Central memory CD4-positive, alpha-beta T cell (primary cell): ENCODE data around the gene MYCN.
"Not testable (repeated sequence)": the region's sequence is repeated elsewhere in the genome, so short reads cannot be mapped to it uniquely, and the experiment has no call there.

Experiments used
- DNase-seq: peaks from one replicate; pipeline ENCODE4 v3.0.0; 2022

Gene MYCN

DNA sequence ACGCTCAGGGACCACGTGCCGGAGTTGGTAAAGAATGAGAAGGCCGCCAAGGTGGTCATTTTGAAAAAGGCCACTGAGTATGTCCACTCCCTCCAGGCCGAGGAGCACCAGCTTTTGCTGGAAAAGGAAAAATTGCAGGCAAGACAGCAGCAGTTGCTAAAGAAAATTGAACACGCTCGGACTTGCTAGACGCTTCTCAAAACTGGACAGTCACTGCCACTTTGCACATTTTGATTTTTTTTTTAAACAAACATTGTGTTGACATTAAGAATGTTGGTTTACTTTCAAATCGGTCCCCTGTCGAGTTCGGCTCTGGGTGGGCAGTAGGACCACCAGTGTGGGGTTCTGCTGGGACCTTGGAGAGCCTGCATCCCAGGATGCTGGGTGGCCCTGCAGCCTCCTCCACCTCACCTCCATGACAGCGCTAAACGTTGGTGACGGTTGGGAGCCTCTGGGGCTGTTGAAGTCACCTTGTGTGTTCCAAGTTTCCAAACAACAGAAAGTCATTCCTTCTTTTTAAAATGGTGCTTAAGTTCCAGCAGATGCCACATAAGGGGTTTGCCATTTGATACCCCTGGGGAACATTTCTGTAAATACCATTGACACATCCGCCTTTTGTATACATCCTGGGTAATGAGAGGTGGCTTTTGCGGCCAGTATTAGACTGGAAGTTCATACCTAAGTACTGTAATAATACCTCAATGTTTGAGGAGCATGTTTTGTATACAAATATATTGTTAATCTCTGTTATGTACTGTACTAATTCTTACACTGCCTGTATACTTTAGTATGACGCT lies 5.8 kb downstream of the MYCN start:
- no peak for DNase-seq

DNA sequence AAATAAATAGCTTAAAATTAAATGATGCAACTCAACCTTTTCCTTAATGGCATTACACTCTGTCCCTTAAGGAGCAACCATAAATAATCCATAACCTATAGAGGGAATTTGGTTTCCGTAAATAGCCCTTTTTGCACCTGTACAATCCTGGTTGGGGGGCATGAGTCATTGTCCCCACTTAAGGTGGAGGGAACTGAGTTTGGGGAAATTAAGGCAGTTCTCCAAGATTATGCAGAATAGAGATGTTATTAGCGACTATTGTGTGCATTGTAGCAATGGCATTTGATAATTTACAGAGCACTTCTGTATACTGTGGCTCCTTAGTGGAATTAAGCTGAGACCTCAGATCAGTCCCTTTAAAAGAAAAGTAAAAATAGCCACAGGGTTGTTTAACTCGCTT lies 6.6 kb downstream of the MYCN start:
- no peak for DNase-seq

DNA sequence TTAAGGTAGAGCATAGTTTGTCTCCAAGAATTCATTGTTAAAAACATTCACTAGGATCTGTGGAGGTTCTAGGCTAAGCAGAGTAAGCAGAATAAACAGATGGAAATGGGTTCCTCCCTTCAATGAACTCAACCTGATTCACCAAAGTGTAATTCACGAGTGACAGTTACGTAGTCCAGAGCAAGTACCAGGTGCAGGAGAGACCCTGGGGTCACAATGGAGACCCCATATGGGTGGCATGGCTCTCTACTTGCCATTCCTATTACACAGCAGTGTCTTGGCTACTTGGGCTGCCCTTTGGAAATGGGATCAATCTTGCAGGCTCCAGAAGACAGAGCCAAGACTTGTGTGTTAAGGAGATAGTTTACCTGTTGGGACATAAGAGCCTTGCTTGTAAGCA lies 7.1 kb downstream of the MYCN start:
- DNase-seq: no peak

DNA sequence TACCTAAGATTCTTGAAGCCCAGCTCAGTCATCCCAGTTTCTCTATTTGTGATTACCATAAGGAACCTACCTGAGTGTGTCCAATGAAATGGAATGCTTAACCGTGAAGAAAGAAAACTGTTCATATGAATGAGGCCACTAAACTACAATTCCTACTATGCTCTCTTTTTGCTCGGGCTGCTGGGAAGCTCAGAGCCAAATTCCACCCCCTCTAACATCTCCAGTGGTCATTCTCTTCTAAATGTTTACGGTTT lies 8.3 kb downstream of the MYCN start:
- DNase-seq: no peak

DNA sequence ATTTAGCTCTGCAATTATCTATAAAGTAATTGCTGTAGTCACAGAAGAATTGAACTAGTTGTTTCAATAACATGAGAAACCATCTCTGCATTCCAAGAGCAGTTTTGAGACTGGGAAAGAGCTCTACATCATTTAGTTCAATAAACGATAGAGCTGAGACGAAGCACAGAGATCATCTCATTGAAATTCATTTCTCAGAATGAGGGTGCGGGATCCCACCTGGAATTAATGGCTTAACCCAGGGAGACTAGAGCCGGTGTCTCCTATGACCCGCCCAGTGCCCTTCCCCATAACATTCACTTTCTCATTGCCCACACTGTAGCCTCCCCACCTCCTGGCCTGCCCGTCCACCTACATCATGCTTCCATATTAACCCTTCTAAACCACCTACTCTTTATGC lies 8.8 kb downstream of the MYCN start:
- no peak for DNase-seq

DNA sequence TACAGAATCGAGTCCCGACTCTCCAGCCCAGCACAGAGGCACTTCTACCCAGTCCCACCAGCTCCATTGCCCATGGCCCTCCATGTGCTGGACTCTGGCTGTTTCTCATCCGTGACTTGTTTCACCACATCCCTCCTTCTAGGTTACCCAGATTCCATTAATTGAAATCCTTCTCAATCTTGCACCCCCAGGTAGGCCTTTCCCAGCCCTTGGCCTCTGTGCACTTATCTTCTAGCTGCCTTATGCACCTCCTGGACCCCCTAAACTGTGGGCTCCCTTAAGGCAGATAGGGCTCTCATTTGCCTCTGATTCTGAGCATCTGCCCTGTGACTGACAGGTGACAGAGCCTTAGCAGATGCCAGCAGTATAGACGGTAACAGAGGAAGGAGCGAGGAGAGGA lies 9.2 kb downstream of the MYCN start:
- no peak for DNase-seq

DNA sequence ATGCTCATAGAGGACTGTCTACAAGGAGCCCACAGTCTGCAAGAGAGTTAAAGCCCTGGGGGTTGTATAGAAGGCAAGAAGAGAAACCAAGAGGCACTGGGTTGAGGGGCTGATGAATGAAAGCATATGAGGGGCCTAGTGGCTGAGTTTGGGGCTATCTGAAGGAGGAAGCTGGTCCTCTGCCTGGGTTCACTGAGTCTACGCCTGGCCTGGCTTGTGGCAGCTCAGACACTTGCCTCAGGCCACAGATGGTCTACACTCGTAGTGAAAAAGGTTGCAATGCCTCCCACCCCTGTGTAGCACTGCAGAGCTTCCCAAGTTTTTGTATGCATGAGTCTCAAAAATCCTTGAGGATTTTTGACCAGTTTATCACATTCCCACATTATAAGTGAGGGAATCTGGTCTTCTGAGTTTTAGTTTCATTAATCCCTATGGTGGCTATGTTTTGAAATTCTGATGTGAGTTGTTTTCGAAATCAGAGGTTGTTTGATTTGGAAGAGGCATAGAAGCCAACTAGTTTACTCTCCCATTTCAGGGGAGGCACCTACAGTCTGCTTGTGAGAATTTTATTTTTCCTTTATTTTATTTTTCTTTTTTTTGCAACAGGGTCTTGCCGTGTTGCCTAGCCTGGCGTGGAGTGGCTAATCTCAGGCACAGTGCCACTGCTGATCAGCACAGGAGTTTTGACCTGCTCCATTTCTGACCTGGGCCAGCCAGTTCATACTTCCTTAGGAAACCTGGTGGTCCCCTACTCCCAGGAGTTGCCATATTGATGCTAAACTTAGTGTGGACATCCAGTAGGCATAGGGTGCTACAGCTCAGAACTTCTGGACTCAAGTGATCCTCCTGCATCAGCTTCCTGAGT lies 10.0 kb downstream of the MYCN start:
- no peak for DNase-seq

DNA sequence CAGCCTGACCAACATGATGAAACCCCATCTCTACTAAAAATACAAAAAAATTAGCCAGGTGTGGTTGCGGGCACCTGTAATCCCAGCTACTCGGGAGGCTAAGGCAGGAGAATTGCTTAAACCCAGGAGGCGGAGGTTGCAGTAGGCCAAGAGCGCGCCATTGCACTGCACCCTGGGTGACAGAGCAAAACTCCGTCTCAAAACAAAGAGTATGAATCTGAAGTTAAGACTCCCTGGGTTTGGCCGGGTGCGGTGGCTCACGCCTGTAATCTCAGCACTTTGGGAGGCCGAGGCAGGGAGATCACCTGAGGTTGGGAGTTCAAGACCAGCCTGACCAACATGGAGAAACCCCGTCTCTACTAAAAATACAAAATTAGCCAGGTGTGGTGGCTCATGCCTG lies 11.6 kb downstream of the MYCN start:
- not testable (repeated sequence) for DNase-seq

DNA sequence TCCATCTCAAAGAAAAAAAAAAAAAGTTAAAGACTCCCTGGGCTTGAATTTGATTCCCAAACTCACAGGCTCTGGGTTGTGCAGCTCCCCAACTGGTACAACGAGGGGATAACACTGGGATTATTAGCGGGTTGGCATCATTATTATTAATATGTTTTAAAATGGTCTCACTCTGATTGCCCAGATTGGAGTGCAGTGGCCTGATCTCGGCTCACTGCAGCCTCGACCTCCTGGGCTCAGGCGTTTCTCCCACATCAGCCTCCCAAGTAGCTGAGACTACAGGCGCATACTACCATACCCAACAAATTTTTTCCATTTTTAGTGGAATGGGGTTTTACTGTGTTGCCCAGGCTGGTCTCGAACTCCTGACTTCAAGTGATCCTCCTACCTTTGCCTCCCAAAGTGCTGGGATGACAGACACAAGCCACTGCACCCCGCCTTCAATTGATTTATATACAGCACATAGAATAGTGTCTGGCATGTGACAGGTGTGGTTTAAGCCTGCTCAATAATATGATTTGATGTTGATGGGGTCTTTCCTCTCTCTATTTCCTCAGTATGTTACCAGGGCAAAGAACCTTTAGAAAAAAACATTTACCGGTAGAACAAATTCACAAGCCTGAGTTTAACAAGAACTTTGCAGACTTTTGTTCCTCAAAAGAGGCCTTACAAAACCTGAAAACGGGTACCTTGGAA lies 12.2 kb downstream of the MYCN start:
- no peak for DNase-seq

DNA sequence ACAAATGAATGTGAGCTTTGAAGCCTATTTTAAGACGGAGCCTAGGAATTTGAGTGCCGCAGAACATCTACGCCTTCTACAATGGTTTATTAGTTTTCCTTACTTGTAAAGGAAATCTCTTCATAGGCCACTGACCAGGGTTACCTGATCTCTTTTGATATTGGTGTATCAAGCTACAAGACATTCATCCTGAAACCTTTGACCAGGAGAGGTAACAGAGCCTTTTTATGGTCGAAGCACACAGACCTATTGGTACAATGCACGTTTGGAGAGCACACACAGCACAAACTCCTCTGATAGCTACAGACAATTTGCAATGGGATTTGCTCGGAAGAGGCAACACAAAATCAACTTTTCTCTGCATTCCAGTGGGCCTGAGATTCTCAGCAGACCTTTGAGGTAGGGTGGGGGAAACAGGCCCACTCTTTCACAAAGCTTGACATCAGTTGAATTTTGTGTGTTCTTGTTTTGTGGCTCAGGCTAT lies 12.8 kb downstream of the MYCN start:
- DNase-seq: no peak

DNA sequence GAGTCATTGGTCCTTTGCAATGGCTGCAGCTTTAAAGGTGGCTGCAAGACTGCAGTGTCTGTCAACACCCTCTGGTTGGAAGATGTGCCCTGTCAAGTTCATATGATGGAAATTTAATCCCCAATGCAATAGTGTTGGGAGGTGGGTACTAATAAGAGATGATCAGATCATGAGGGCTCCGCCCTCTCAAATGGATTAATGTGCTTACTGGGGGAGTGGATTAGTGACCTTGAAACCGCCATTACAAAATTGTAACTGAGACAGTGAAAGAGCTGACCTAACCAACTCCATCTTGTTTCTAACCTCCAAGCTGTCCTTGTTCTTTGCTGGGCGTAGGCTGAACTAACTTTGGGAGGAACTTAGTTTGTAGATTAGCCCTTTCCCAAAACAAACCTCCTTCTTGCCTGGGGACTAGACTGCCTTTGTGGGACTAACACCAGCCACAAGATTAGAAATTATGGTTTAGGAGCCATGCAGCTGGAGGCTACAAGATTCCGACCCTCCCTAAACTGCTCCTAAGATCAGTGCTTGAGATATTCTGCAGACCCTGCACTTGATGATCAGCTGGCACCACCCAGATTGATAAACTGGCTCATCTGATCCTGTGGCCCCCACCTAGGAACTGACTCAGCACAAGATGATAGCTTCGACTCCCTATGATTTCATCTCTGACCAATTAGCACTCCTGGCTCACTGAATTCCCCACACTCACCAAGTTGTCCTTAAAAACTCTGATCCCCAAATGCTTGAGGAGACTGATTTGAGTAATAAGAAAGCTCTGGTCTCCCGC lies 13.7 kb downstream of the MYCN start:
- DNase-seq: no peak

DNA sequence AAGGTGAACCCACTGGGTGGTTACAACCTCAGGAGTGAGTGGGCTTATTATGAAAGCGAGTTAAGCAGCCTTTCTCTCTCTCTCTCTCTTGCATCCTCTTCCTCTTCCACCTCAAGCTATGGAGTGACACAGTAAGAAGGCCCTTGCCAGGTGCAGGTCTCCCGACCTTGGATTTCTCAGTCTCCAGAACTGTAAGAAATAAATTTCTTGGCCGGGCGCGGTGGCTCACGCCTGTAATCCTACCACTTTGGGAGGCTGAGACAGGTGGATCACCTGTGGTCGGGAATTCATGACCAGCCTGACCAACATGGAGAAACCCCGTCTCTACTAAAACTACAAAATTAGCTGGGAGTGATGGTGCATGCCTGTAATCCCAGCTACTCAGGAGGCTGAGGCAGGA lies 14.4 kb downstream of the MYCN start:
- no peak for DNase-seq

DNA sequence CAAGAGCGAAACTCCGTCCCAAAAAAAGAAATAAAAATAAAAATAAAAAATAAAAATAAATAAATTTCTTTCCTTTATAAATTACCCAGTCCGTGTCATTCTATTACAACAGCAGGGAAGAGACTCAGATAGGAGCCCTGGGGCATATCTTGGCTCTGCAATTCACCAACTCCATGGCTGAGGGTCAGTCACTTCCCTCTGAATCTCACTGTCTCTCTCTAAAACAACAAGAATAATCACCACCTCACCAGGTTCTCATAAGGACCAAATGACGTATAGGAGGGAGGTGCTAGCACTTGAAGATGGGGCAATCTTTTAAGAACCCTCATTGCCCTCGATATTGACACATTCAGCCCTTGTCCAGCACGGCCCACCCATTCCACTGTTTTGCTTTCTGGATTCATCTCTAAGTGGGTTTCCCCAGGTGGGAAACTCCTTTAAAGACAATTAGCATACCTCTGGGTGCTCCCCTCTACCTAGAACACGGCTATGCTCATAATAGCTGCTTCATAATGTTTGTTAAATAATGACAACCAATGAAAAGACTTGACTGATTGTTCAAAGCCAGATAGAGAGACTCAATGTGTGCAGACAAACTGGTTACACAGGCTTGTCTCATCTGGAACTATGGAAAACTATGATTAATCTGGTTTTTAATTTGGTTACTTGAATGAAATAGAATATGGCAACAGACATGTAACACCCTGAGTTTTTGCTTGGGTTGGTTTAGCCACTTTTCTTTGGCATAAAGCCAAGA lies 15.1 kb downstream of the MYCN start:
- DNase-seq: no peak

DNA sequence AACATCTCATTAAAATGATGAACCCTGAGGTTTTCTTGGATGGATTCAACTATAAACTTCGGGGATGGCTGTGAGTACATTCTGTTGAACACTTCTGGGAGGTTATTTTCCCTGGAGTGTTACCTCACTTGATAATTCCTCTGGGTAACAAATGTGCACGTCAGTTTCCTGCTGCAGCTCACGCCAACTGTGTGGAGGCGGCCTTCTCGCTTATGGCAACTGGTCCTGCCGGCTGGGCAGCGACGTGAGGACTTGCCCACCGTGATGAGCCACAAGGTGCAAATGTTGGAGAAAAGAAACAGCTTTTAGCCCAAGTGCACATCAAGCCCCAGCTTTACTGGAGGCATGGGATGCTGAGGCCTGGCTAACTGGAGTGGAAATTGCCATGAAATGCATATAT lies 15.9 kb downstream of the MYCN start:
- DNase-seq: no peak

DNA sequence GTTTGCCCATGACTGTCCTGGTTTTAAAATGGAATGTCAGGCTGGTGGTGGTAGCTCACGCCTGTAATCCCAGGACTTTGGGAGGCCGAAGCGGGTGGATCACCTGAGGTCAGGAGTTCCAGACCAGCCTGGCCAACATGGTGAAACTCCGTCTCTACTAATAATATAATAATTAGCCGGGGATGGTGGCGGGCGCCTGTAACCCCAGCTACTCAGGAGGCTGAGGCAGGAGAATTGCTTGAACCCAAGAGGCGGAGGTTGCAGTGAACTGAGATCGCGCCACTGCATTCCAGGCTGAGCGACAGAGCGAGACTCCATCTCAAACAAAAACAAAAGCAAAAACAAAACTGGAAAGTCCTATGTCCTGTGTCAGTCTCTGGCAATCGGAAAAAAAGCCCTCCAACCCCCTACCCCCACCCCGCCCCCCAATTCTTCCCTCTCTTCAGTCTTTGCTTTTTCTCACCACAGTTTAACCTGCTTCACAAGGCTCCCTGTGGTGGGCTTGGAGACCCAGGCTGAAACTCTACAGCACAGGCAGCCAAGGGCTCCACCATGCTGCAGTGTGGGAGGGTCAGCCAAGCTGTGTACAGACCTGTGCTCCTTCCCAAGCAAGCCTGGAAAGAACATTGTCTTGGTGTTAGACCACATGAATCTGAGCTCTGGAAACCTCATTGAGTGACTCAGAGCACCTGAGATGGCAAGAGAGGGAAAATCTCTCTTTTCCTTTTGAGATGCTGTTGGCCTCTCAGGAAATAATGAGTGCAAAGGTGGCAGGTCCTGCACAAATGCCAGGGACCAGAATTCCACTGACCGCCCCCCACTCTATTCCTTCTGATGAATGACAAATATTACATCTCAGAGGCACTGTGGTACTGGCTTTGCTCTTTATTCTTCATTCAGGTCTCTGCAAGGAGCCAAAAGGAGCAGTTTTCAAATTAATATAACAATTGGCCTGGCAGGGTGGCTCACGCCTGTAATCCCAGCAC lies 16.7 kb downstream of the MYCN start:
- no peak for DNase-seq

DNA sequence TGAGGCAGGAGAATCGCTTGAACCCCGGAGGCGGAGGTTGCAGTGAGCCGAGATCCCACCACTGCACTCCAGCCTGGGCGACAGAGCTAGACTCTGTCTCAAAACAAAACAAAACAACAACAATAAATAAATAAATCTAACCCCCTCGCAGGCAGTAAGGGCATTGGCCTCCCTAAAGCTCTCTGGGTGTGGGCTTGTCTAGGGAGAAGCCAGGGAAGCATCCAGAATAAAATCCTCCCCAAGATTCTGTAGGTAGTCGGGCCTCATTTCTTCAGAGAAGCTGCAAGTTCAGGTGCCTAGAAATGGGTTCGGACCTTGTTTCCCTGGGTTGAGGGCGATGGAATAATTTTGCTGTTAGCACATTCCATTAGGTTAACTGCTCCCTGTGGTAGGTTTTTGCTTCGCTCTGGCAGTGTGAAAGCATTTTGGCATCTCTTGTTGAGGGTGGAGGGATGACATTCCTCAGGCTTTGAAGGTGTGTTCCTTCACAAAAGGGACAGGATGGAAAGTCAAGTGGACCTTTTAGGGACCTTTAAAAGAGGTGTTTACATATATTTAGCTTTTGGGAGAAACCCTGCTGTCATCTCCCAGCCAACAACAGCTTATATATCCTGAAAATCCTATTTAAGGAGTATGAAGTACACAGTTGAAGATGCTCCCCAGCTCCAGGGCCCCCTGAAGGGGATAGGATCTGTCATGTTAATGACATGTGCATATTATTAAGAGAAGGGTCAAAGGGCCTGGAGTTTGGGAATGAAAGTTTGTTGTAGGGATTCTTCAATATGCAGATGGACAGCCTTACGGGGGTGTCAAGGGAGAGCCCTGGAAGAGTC lies 17.7 kb downstream of the MYCN start:
- DNase-seq: no peak

DNA sequence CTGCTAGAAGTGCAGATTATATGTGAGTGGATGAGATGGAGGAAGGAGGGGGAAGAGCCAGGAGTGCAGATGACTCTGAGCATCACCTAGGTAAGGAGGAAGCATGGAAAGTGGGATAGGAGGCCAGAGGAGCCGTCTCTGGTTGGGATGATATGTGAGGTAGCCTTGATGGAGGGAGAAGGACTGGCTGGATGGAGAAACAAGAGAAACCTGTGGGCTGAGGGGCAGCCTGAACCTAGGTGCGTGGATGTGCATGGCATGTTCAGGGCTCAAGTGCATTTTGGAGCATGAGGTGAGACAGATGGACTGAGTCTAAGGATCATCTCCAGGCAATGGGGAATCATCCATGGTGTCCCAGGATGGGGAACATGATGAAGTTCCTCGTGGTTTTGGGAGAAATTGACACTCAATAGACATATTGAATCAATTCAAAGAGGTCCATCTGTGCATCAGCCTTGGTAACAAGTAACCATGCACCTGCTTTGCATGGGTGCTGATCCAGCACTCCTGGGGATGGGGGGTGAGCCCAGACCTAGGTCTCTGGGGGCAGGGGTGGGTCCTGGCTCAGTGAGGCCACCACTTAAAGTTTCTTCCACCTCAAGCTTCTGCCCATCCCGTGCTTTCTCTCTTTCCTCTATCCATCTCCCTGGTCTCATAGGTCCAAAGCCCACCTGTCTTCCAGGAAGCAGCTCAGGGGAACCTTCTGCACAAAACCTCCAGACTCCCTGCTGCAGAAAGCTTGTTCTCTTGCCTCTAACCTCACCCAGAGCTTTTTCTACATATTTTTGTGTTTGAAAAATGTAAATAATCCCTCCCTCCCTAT lies 19.2 kb downstream of the MYCN start:
- DNase-seq: no peak

DNA sequence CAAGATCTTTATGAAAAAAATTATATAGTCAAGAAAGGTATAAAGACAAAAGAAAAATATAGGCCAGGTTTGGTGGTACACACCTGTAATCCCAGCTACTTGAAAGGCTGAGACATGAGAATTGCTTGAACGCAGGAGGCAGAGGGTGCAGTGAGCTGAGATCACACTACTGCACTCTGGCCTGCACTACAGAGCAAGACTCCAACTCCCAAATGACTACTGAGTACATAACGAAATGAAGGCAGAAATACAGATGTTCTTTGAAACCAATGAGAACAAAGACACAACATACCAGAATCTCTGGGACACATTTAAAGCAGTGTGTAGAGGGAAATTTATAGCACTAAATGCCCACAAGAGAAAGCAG lies 19.8 kb downstream of the MYCN start:
- not testable (repeated sequence) for DNase-seq
